HEK293 (cell line): ENCODE results near the gene CDK14.

Source experiments
- CTCF ChIA-PET: fragments of 350-600 bp; formaldehyde crosslinking; extraction: SDS; loops from one replicate; lab custom pipeline; 2021; ENCODE audit warnings: antibody characterized with exemption; lab: Yijun Ruan, JAX
- POLR2A ChIA-PET: fragments of 300-600 bp; formaldehyde crosslinking; extraction: SDS; loops from one replicate; lab custom pipeline; 2020; ENCODE audit warnings: antibody characterized with exemption, inconsistent platforms; lab: Yijun Ruan, JAX
- H3K27ac ChIP-seq: fragments of 200-500 bp; sonication (Bioruptor generic); 2 replicates; pipeline ENCODE4 v1.5.1; 2014; ENCODE audit warnings: low read depth, low read length, control low read depth, inconsistent platforms; ENCODE audit errors: extremely low read depth
- H3K36me3 ChIP-seq, 2 experiments: fragments of 200-500 bp in 1 of 2; sonication (Bioruptor generic) in 1 of 2; 1 replicate in 1 of 2; 2 replicates in 1 of 2; pipeline ENCODE4 v1.5.1; 2014 to 2017; ENCODE audit warnings: inconsistent platforms in 2 of 2, low read length in 2 of 2; ENCODE audit not compliant: control insufficient read depth in 2 of 2, insufficient read depth in 1 of 2
- H3K4me1 ChIP-seq: fragments of 200-500 bp; sonication (Bioruptor generic); 2 replicates; pipeline ENCODE4 v1.5.1; 2014; ENCODE audit warnings: mild to moderate bottlenecking, low read length, inconsistent platforms; ENCODE audit not compliant: control insufficient read depth, insufficient read depth
- H3K4me3 ChIP-seq: 2 replicates; pipeline ENCODE4 v1.5.1; 2011; ENCODE audit warnings: low read depth, mild to moderate bottlenecking, control low read depth, low read length, moderate library complexity
- H3K9me3 ChIP-seq: fragments of 200-500 bp; sonication (Bioruptor generic); 2 replicates; pipeline ENCODE4 v1.5.1; 2014; ENCODE audit warnings: low read depth, low read length, inconsistent platforms; ENCODE audit not compliant: control insufficient read depth, insufficient read depth
- EGR2 ChIP-seq: fragments of 450-650 bp; formaldehyde crosslinking; IDR thresholded peaks from 2 replicates; pipeline ENCODE4 v1.5.1; 2016; ENCODE audit warnings: low read depth, missing biosample characterization, missing genetic modification characterization
- KLF1 ChIP-seq: fragments of 450-650 bp; formaldehyde crosslinking; IDR thresholded peaks from 2 replicates; pipeline ENCODE4 v1.5.1; 2016; ENCODE audit warnings: missing biosample characterization, missing genetic modification characterization
- SP7 ChIP-seq: fragments of 450-650 bp; formaldehyde crosslinking; IDR thresholded peaks from 2 replicates; pipeline ENCODE4 v1.5.1; 2016; ENCODE audit warnings: missing biosample characterization, missing genetic modification characterization
- WT1 ChIP-seq: fragments of 450-650 bp; formaldehyde crosslinking; IDR thresholded peaks from 2 replicates; pipeline ENCODE4 v1.5.1; 2016; ENCODE audit warnings: missing biosample characterization, missing genetic modification characterization
- YY1 ChIP-seq: fragments of 450-650 bp; formaldehyde crosslinking; IDR thresholded peaks from 2 replicates; pipeline ENCODE4 v1.5.1; 2018; ENCODE audit warnings: missing biosample characterization, missing genetic modification characterization
- ZNF140 ChIP-seq: fragments of 450-650 bp; formaldehyde crosslinking; IDR thresholded peaks from 2 replicates; pipeline ENCODE4 v1.5.1; 2016; ENCODE audit warnings: missing biosample characterization, missing genetic modification characterization
- ZNF157 ChIP-seq: fragments of 450-650 bp; formaldehyde crosslinking; IDR thresholded peaks from 2 replicates; pipeline ENCODE4 v1.5.1; 2016; ENCODE audit warnings: missing biosample characterization, missing genetic modification characterization
- ZNF16 ChIP-seq: fragments of 450-650 bp; formaldehyde crosslinking; IDR thresholded peaks from 2 replicates; pipeline ENCODE4 v1.5.1; 2016; ENCODE audit warnings: low read depth, missing biosample characterization, missing genetic modification characterization
- ZNF184 ChIP-seq: fragments of 450-650 bp; IDR thresholded peaks from 2 replicates; pipeline ENCODE4 v1.5.1; 2018; ENCODE audit warnings: missing biosample characterization, mild to moderate bottlenecking, missing genetic modification characterization
- ZNF274 ChIP-seq, 2 experiments: fragments of 200-500 bp in 1 of 2; fragments of 450-650 bp in 1 of 2; sonication (Bioruptor generic) in 1 of 2; formaldehyde crosslinking in 1 of 2; IDR thresholded peaks; 2 replicates each; pipeline versions ENCODE4 v1.5.1 to v1.6.1; 2014 to 2016; ENCODE audit warnings: borderline replicate concordance in 1 of 2, inconsistent platforms in 1 of 2, low read length in 1 of 2, missing biosample characterization in 1 of 2, missing genetic modification characterization in 1 of 2
- ZNF404 ChIP-seq: fragments of 450-650 bp; formaldehyde crosslinking; IDR thresholded peaks from 2 replicates; pipeline ENCODE4 v1.5.1; 2017; ENCODE audit warnings: missing biosample characterization, missing genetic modification characterization
- ZNF501 ChIP-seq: fragments of 450-650 bp; formaldehyde crosslinking; IDR thresholded peaks from 2 replicates; pipeline ENCODE4 v1.5.1; 2016; ENCODE audit warnings: missing biosample characterization, missing genetic modification characterization
- ZNF529 ChIP-seq: fragments of 450-650 bp; formaldehyde crosslinking; IDR thresholded peaks from 2 replicates; pipeline ENCODE4 v1.5.1; 2017; ENCODE audit warnings: missing genetic modification characterization, missing biosample characterization; ENCODE audit not compliant: insufficient replicate concordance
- ZNF548 ChIP-seq: fragments of 450-650 bp; formaldehyde crosslinking; IDR thresholded peaks from 2 replicates; pipeline ENCODE4 v1.5.1; 2016; ENCODE audit warnings: missing biosample characterization, missing genetic modification characterization
- ZNF549 ChIP-seq: fragments of 450-650 bp; IDR thresholded peaks from 2 replicates; pipeline ENCODE4 v1.5.1; 2018; ENCODE audit warnings: missing biosample characterization, missing genetic modification characterization, mild to moderate bottlenecking, inconsistent platforms, moderate library complexity
- ZNF585B ChIP-seq: fragments of 450-650 bp; formaldehyde crosslinking; IDR thresholded peaks from 2 replicates; pipeline ENCODE4 v1.5.1; 2016; ENCODE audit warnings: missing biosample characterization, missing genetic modification characterization
- ZNF677 ChIP-seq: fragments of 450-650 bp; IDR thresholded peaks from 2 replicates; pipeline ENCODE4 v1.5.0; 2018; ENCODE audit warnings: missing biosample characterization, mild to moderate bottlenecking, missing genetic modification characterization, moderate library complexity
- TF ChIP-seq, protein P1 (sequence below): IDR thresholded peaks from 2 replicates; pipeline ENCODE4 v1.6.1; 2011; ENCODE audit warnings: mild to moderate bottlenecking, low read depth, low read length, borderline replicate concordance
- TF ChIP-seq, protein P2 (sequence below): fragments of 450-650 bp; formaldehyde crosslinking; IDR thresholded peaks from 2 replicates; pipeline ENCODE4 v1.5.1; 2016; ENCODE audit warnings: missing biosample characterization, missing genetic modification characterization
- TF ChIP-seq, protein P3 (sequence below): fragments of 450-650 bp; formaldehyde crosslinking; IDR thresholded peaks from 2 replicates; pipeline ENCODE4 v1.5.1; 2016; ENCODE audit warnings: missing biosample characterization, missing genetic modification characterization
- TF ChIP-seq, protein P4 (sequence below): fragments of 450-650 bp; formaldehyde crosslinking; IDR thresholded peaks from 2 replicates; pipeline ENCODE4 v1.5.1; 2016; ENCODE audit warnings: missing biosample characterization, missing genetic modification characterization, borderline replicate concordance
- TF ChIP-seq, protein P5 (sequence below): fragments of 450-650 bp; formaldehyde crosslinking; IDR thresholded peaks from 2 replicates; pipeline ENCODE4 v1.5.1; 2016; ENCODE audit warnings: missing biosample characterization, missing genetic modification characterization

Gene CDK14

DNA sequence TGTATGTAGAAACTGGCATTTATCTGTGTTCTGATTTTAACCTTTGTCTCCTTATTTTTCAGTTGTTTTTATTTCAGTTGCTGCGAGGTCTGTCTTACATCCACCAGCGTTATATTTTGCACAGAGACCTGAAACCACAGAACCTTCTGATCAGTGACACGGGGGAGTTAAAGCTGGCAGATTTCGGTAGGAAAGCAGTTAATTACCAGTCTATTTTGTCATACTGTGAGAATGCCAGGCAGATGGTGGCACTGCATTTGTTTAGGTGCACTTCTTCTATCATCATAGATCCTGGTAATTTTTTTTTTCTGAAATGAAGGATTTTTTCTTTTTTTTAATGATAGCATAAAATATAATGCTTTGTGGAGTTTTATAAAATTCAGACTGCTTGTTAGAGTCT, 321.4 kb downstream of the CDK14 start:
- CTCF ChIA-PET: no interaction called here

DNA sequence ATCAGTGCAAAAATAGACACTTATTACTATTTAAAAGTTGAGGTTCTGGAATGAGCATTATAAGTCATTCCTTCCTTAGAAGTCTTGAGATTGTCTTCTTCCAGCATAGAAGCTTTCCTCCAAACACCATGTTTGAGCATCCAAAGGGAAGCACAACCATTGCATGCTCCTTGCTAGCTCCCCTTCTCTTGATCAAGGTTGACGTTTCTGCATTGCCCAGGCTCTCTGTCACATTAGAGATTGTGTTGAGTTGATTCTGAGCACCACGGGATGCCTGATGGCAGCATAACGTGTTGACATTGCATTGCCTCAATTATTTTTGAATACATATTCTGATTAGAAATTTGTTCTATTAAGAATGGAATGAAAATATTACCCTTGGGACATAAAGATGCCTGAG, 322.2 kb downstream of the CDK14 start:
- ChIA-PET POLR2A (no interaction called here), CTCF (no interaction called here)
- TF ChIP-seq ZNF548 (tag by site-specific recombination): no peak
- TF ChIP-seq YY1 (tag by site-specific recombination): no peak
- no peak for TF ChIP-seq ZNF184 (tag by site-specific recombination)
- H3K4me1 ChIP-seq: no peaks in the 10 kb centered on the region
- H3K36me3 ChIP-seq: no peaks in the 10 kb centered on the region
- H3K9me3 ChIP-seq: no peaks in the 10 kb centered on the region
- no peak overlapping the region for H3K27ac ChIP-seq
- no peak overlapping the region for H3K4me3 ChIP-seq

More for the DNA sequence above, 321.4 kb downstream of the CDK14 start:
- Histone ChIP-seq H3K9me3 (no peaks in the 10 kb centered on the region), H3K4me3 (no peak overlapping the region), H3K27ac (no peak overlapping the region), H3K36me3 (no peaks in the 10 kb centered on the region), H3K4me1 (no peaks in the 10 kb centered on the region)
- TF ChIP-seq, protein P1, sequence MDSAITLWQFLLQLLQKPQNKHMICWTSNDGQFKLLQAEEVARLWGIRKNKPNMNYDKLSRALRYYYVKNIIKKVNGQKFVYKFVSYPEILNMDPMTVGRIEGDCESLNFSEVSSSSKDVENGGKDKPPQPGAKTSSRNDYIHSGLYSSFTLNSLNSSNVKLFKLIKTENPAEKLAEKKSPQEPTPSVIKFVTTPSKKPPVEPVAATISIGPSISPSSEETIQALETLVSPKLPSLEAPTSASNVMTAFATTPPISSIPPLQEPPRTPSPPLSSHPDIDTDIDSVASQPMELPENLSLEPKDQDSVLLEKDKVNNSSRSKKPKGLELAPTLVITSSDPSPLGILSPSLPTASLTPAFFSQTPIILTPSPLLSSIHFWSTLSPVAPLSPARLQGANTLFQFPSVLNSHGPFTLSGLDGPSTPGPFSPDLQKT: no peak
- TF ChIP-seq EGR2 (no peak), ZNF529 (tag by site-specific recombination) (no peak), ZNF585B (tag by site-specific recombination) (no peak), ZNF501 (no peak), ZNF157 (tag by site-specific recombination) (no peak), WT1 (tag by site-specific recombination) (no peak), ZNF549 (tag by site-specific recombination) (no peak), ZNF274 (IDR thresholded peaks at IDR 0.05; ENCODE audit: low read length) (no peak), ZNF274 (tag by site-specific recombination; IDR thresholded peaks at IDR 0.05; ENCODE audit: borderline replicate concordance) (no peak), SP7 (no peak), ZNF677 (tag by site-specific recombination) (no peak), ZNF140 (no peak), ZNF16 (tag by site-specific recombination) (no peak), ZNF404 (tag by site-specific recombination) (no peak), KLF1 (tag by site-specific recombination) (no peak)
- TF ChIP-seq, protein P2, sequence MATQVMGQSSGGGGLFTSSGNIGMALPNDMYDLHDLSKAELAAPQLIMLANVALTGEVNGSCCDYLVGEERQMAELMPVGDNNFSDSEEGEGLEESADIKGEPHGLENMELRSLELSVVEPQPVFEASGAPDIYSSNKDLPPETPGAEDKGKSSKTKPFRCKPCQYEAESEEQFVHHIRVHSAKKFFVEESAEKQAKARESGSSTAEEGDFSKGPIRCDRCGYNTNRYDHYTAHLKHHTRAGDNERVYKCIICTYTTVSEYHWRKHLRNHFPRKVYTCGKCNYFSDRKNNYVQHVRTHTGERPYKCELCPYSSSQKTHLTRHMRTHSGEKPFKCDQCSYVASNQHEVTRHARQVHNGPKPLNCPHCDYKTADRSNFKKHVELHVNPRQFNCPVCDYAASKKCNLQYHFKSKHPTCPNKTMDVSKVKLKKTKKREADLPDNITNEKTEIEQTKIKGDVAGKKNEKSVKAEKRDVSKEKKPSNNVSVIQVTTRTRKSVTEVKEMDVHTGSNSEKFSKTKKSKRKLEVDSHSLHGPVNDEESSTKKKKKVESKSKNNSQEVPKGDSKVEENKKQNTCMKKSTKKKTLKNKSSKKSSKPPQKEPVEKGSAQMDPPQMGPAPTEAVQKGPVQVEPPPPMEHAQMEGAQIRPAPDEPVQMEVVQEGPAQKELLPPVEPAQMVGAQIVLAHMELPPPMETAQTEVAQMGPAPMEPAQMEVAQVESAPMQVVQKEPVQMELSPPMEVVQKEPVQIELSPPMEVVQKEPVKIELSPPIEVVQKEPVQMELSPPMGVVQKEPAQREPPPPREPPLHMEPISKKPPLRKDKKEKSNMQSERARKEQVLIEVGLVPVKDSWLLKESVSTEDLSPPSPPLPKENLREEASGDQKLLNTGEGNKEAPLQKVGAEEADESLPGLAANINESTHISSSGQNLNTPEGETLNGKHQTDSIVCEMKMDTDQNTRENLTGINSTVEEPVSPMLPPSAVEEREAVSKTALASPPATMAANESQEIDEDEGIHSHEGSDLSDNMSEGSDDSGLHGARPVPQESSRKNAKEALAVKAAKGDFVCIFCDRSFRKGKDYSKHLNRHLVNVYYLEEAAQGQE (tag by site-specific recombination): no peak
- TF ChIP-seq, protein P3, sequence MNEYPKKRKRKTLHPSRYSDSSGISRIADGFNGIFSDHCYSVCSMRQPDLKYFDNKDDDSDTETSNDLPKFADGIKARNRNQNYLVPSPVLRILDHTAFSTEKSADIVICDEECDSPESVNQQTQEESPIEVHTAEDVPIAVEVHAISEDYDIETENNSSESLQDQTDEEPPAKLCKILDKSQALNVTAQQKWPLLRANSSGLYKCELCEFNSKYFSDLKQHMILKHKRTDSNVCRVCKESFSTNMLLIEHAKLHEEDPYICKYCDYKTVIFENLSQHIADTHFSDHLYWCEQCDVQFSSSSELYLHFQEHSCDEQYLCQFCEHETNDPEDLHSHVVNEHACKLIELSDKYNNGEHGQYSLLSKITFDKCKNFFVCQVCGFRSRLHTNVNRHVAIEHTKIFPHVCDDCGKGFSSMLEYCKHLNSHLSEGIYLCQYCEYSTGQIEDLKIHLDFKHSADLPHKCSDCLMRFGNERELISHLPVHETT (tag by site-specific recombination): no peak
- TF ChIP-seq, protein P4, sequence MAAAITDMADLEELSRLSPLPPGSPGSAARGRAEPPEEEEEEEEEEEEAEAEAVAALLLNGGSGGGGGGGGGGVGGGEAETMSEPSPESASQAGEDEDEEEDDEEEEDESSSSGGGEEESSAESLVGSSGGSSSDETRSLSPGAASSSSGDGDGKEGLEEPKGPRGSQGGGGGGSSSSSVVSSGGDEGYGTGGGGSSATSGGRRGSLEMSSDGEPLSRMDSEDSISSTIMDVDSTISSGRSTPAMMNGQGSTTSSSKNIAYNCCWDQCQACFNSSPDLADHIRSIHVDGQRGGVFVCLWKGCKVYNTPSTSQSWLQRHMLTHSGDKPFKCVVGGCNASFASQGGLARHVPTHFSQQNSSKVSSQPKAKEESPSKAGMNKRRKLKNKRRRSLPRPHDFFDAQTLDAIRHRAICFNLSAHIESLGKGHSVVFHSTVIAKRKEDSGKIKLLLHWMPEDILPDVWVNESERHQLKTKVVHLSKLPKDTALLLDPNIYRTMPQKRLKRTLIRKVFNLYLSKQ (tag by site-specific recombination): no peak
- TF ChIP-seq, protein P5, sequence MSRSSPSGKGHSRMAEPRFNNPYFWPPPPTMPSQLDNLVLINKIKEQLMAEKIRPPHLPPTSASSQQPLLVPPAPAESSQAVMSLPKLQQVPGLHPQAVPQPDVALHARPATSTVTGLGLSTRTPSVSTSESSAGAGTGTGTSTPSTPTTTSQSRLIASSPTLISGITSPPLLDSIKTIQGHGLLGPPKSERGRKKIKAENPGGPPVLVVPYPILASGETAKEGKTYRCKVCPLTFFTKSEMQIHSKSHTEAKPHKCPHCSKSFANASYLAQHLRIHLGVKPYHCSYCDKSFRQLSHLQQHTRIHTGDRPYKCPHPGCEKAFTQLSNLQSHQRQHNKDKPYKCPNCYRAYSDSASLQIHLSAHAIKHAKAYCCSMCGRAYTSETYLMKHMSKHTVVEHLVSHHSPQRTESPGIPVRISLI (tag by site-specific recombination): no peak
- POLR2A ChIA-PET: no interaction called here
